WI38 (cell line): ENCODE data around the gene EIF4EBP2.

Experiments used
- H3K4me3 ChIP-seq: 2 replicates; pipeline ENCODE4 v1.5.1; 2011; ENCODE audit warnings: low read depth, mild to moderate bottlenecking, control low read depth, low read length
- TF ChIP-seq, protein P1 (sequence below): IDR thresholded peaks from 2 replicates; pipeline ENCODE4 v1.5.1; 2012; ENCODE audit warnings: low read depth, mild to moderate bottlenecking, control low read depth, low read length

The EIF4EBP2 gene

GRCh38 chr10:70477661-70478162 lies 73.8 kb downstream of the EIF4EBP2 start:
- H3K4me3 ChIP-seq, result no peak overlapping the region

More at GRCh38 chr10:70477661-70478162, 73.8 kb downstream of the EIF4EBP2 start:
- TF ChIP-seq, protein P1, sequence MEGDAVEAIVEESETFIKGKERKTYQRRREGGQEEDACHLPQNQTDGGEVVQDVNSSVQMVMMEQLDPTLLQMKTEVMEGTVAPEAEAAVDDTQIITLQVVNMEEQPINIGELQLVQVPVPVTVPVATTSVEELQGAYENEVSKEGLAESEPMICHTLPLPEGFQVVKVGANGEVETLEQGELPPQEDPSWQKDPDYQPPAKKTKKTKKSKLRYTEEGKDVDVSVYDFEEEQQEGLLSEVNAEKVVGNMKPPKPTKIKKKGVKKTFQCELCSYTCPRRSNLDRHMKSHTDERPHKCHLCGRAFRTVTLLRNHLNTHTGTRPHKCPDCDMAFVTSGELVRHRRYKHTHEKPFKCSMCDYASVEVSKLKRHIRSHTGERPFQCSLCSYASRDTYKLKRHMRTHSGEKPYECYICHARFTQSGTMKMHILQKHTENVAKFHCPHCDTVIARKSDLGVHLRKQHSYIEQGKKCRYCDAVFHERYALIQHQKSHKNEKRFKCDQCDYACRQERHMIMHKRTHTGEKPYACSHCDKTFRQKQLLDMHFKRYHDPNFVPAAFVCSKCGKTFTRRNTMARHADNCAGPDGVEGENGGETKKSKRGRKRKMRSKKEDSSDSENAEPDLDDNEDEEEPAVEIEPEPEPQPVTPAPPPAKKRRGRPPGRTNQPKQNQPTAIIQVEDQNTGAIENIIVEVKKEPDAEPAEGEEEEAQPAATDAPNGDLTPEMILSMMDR, result no peak
